ENCODE measurements around the gene FAIM. TPM values are rescaled to one million over a fixed set of nuclear protein-coding genes. Genes with fewer than 3 reads are reported as not detected.

Gene FAIM
- total and polyA plus RNA-seq, 2 experiments from 2014 or later, result 12.6 to 21.8 TPM

- no peak overlapping the region for H3K27ac ChIP-seq
- no peak for DNase-seq
- H3K9me2 ChIP-seq (ENCODE audit: insufficient read depth), result no peaks in the 10 kb centered on the region
- no peak overlapping the region for H3K4me3 ChIP-seq
- in situ Hi-C loops (cut with MboI), result no loop called here
- H3K4me1 ChIP-seq (ENCODE audit: insufficient read depth), result no peaks in the 10 kb centered on the region
- H3F3A ChIP-seq (ENCODE audit: insufficient read depth), result no peaks in the 10 kb centered on the region
- H3K9me3 ChIP-seq (ENCODE audit: low read depth), result no peaks in the 10 kb centered on the region
- TF ChIP-seq EZH2phosphoT487 (IDR thresholded peaks at IDR 0.05; ENCODE audit: insufficient read depth, low read depth) (no peak), EZH2 (IDR thresholded peaks at IDR 0.05; ENCODE audit: insufficient read depth, poor library complexity, severe bottlenecking) (no peak)
- no peak overlapping the region for H3K9ac ChIP-seq
- no peaks in the 10 kb centered on the region for H3K36me3 ChIP-seq (ENCODE audit: low read depth)
- no peak overlapping the region for H2AFZ ChIP-seq
- H3K27me3 ChIP-seq (replicated peaks; ENCODE audit: insufficient read depth), result no peaks in the 10 kb centered on the region
- WGBS, 2 experiments (ENCODE audit: low coverage in 1 of 2, low lambda C conversion rate in 2 of 2, missing lambda C conversion rate in 2 of 2), result 94 to 97% methylated on average over 6 of the region's 6 CpGs
- H3K4me2 ChIP-seq (ENCODE audit: unreplicated experiment), result no peak overlapping the region
- no peaks in the 10 kb centered on the region for H4K20me1 ChIP-seq (ENCODE audit: insufficient read depth)
- no peaks in the 10 kb centered on the region for H3K79me2 ChIP-seq (ENCODE audit: insufficient read depth)
Measured at GRCh38 chr3:138578961-138579574, 29.5 kb upstream of the FAIM start.

DNA sequence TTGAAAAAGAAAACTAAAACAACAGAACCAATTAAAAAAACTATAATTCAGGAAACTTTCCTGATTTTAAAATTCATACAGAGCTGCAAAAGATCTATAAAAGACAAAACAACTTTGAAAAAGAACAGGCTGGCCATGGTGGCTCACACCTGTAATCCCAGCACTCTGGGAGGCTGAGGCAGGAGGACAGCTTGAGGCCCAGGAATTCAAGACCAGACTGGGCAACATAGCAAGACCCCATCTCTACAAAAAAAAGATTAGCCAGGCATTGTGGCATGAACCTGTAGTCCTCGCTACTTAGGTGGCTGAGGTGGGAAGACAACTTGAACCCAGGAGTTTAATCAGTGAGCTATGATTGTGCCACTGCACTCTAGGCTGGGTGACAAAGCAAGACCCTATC, 21.2 kb upstream of the FAIM start:
- TF ChIP-seq EZH2 (IDR thresholded peaks at IDR 0.05; ENCODE audit: insufficient read depth, poor library complexity, severe bottlenecking), result no peak
- TF ChIP-seq EZH2phosphoT487 (IDR thresholded peaks at IDR 0.05; ENCODE audit: insufficient read depth, low read depth), result no peak
- Histone ChIP-seq H3K79me2 (ENCODE audit: insufficient read depth) (no peaks in the 10 kb centered on the region), H3K27me3 (replicated peaks; ENCODE audit: insufficient read depth) (no peaks in the 10 kb centered on the region), H2AFZ (no peak overlapping the region), H3K27ac (no peak overlapping the region), H4K20me1 (ENCODE audit: insufficient read depth) (no peaks in the 10 kb centered on the region), H3F3A (ENCODE audit: insufficient read depth) (no peaks in the 10 kb centered on the region), H3K36me3 (ENCODE audit: low read depth) (no peaks in the 10 kb centered on the region), H3K9ac (no peak overlapping the region), H3K9me2 (ENCODE audit: insufficient read depth) (no peaks in the 10 kb centered on the region), H3K9me3 (ENCODE audit: low read depth) (no peaks in the 10 kb centered on the region), H3K4me3 (no peak overlapping the region), H3K4me2 (ENCODE audit: unreplicated experiment) (no peak overlapping the region), H3K4me1 (ENCODE audit: insufficient read depth) (no peaks in the 10 kb centered on the region)
- no peak for DNase-seq
- in situ Hi-C loops (cut with MboI), result no loop called here
- 100% methylated on average over 1 of the region's 1 CpG for WGBS, 2 experiments (ENCODE audit: low coverage in 1 of 2, low lambda C conversion rate in 2 of 2, missing lambda C conversion rate in 2 of 2)

GRCh38 chr3:138588445-138588844, 20.1 kb upstream of the FAIM start:
- Histone ChIP-seq H3K9me2 (ENCODE audit: insufficient read depth) (no peaks in the 10 kb centered on the region), H3K27me3 (replicated peaks; ENCODE audit: insufficient read depth) (no peaks in the 10 kb centered on the region), H3K4me3 (no peak overlapping the region), H2AFZ (no peak overlapping the region), H3F3A (ENCODE audit: insufficient read depth) (no peaks in the 10 kb centered on the region), H3K27ac (no peak overlapping the region), H3K4me2 (ENCODE audit: unreplicated experiment) (no peak overlapping the region), H3K9ac (no peak overlapping the region), H3K9me3 (ENCODE audit: low read depth) (no peaks in the 10 kb centered on the region), H3K4me1 (ENCODE audit: insufficient read depth) (0 out of 2 replicates have a peak, but pooled peaks cover under 1% of the 10 kb centered on the region), H4K20me1 (ENCODE audit: insufficient read depth) (no peaks in the 10 kb centered on the region), H3K36me3 (ENCODE audit: low read depth) (no peaks in the 10 kb centered on the region), H3K79me2 (ENCODE audit: insufficient read depth) (no peaks in the 10 kb centered on the region)
- in situ Hi-C loops (cut with MboI), result no loop called here
- WGBS, 2 experiments (ENCODE audit: low coverage in 1 of 2, low lambda C conversion rate in 2 of 2, missing lambda C conversion rate in 2 of 2), result 94 to 95% methylated on average over 5 of the region's 5 CpGs
- TF ChIP-seq EZH2phosphoT487 (IDR thresholded peaks at IDR 0.05; ENCODE audit: insufficient read depth, low read depth) (no peak), EZH2 (IDR thresholded peaks at IDR 0.05; ENCODE audit: insufficient read depth, poor library complexity, severe bottlenecking) (no peak)
- DNase-seq, result no peak

GRCh38 chr3:138591392-138591791, 17.2 kb upstream of the FAIM start:
- Histone ChIP-seq H3F3A (ENCODE audit: insufficient read depth) (no peaks in the 10 kb centered on the region), H3K36me3 (ENCODE audit: low read depth) (no peaks in the 10 kb centered on the region), H2AFZ (no peak overlapping the region), H3K9me2 (ENCODE audit: insufficient read depth) (no peaks in the 10 kb centered on the region), H3K4me3 (no peak overlapping the region), H3K4me2 (ENCODE audit: unreplicated experiment) (no peak overlapping the region), H3K9me3 (ENCODE audit: low read depth) (no peaks in the 10 kb centered on the region), H3K79me2 (ENCODE audit: insufficient read depth) (no peaks in the 10 kb centered on the region), H3K27ac (no peak overlapping the region), H4K20me1 (ENCODE audit: insufficient read depth) (no peaks in the 10 kb centered on the region), H3K4me1 (ENCODE audit: insufficient read depth) (0 out of 2 replicates have a peak, but pooled peaks cover 3% of the 10 kb centered on the region), H3K27me3 (replicated peaks; ENCODE audit: insufficient read depth) (no peaks in the 10 kb centered on the region), H3K9ac (no peak overlapping the region)
- TF ChIP-seq EZH2 (IDR thresholded peaks at IDR 0.05; ENCODE audit: insufficient read depth, poor library complexity, severe bottlenecking), result no peak
- TF ChIP-seq EZH2phosphoT487 (IDR thresholded peaks at IDR 0.05; ENCODE audit: insufficient read depth, low read depth), result no peak
- in situ Hi-C loops (cut with MboI), result no loop called here
- whole genome bisulfite sequencing, 2 experiments (ENCODE audit: low coverage in 1 of 2, low lambda C conversion rate in 2 of 2, missing lambda C conversion rate in 2 of 2), result 74 to 75% methylated on average over 1 of the region's 1 CpG
- no peak for DNase-seq

Measured in GM23248 (cell line).